ENCODE results near the gene TRPV2.
"Not testable (repeated sequence)": the region's sequence is repeated elsewhere in the genome, so short reads cannot be mapped to it uniquely, and the experiment has no call there.

- TF ChIP-seq, protein P1, sequence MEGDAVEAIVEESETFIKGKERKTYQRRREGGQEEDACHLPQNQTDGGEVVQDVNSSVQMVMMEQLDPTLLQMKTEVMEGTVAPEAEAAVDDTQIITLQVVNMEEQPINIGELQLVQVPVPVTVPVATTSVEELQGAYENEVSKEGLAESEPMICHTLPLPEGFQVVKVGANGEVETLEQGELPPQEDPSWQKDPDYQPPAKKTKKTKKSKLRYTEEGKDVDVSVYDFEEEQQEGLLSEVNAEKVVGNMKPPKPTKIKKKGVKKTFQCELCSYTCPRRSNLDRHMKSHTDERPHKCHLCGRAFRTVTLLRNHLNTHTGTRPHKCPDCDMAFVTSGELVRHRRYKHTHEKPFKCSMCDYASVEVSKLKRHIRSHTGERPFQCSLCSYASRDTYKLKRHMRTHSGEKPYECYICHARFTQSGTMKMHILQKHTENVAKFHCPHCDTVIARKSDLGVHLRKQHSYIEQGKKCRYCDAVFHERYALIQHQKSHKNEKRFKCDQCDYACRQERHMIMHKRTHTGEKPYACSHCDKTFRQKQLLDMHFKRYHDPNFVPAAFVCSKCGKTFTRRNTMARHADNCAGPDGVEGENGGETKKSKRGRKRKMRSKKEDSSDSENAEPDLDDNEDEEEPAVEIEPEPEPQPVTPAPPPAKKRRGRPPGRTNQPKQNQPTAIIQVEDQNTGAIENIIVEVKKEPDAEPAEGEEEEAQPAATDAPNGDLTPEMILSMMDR (IDR thresholded peaks at IDR 0.05): not testable (repeated sequence)
- not testable (repeated sequence) for TF ChIP-seq POLR2AphosphoS5 (IDR thresholded peaks at IDR 0.05)
Measured at GRCh38 chr17:16440354-16440753, 25.0 kb downstream of the TRPV2 start.
